Sigmoid colon (tissue), 4 donors: ENCODE measurements around the gene CACNA1C.

Source experiments
- CTCF ChIP-seq, 4 experiments: fragments of 450-650 bp in 3 of 4; fragments of 200-600 bp in 1 of 4; IDR thresholded peaks; one replicate each; pipeline ENCODE4 v1.5.1; 2016 to 2019; ENCODE audit warnings: antibody characterized with exemption in 4 of 4, mild to moderate bottlenecking in 3 of 4, moderate library complexity in 2 of 4
- EP300 ChIP-seq, 4 donors: sonication (generic); formaldehyde crosslinking; IDR thresholded peaks; one replicate each; pipeline ENCODE4 v1.6.1; 2017; ENCODE audit warnings: antibody characterized with exemption in 4 of 4
- POLR2A ChIP-seq, 2 donors: fragments of 450-650 bp; IDR thresholded peaks; one replicate each; pipeline ENCODE4 v1.6.1; 2016; ENCODE audit warnings: antibody characterized with exemption in 2 of 2, mild to moderate bottlenecking in 2 of 2, moderate library complexity in 2 of 2
- POLR2AphosphoS5 ChIP-seq, 4 donors: sonication (generic); formaldehyde crosslinking; IDR thresholded peaks; one replicate each; pipeline ENCODE4 v1.6.1; 2017; ENCODE audit warnings: antibody characterized with exemption in 4 of 4

GRCh38 chr12:2363836-2364609, 311.2 kb downstream of the CACNA1C start:
- TF ChIP-seq POLR2AphosphoS5 (IDR thresholded peaks at IDR 0.05) = no peak
- no peak for TF ChIP-seq CTCF (IDR thresholded peaks at IDR 0.05)
- no peak for TF ChIP-seq EP300 (IDR thresholded peaks at IDR 0.05)
- TF ChIP-seq POLR2A (IDR thresholded peaks at IDR 0.05) = no peak
